Ishikawa (cell line): Measurements from ENCODE around the gene IBSP.

Experiments
- CEBPB ChIP-seq: IDR thresholded peaks from 2 replicates; pipeline ENCODE4 v1.6.1; 2012
- CREB1 ChIP-seq: IDR thresholded peaks from 2 replicates; pipeline ENCODE4 v1.6.1; 2012; ENCODE audit warnings: low read depth
- EGR1 ChIP-seq: IDR thresholded peaks from 2 replicates; pipeline ENCODE4 v1.6.1; 2012
- EP300 ChIP-seq: IDR thresholded peaks from 2 replicates; pipeline ENCODE4 v1.6.1; 2012; ENCODE audit warnings: borderline replicate concordance
- FOXM1 ChIP-seq: IDR thresholded peaks from 2 replicates; pipeline ENCODE4 v1.6.1; 2012; ENCODE audit warnings: low read depth, borderline replicate concordance
- MAX ChIP-seq: IDR thresholded peaks from 2 replicates; pipeline ENCODE4 v1.6.1; 2012
- NFIC ChIP-seq: IDR thresholded peaks from 2 replicates; pipeline ENCODE4 v1.6.1; 2012
- RAD21 ChIP-seq: IDR thresholded peaks from 2 replicates; pipeline ENCODE4 v1.6.1; 2012; ENCODE audit warnings: low read depth
- TAF1 ChIP-seq: IDR thresholded peaks from 2 replicates; pipeline ENCODE4 v1.6.1; 2012; ENCODE audit warnings: low read depth, mild to moderate bottlenecking
- TCF12 ChIP-seq: IDR thresholded peaks from 2 replicates; pipeline ENCODE4 v1.6.1; 2012; ENCODE audit warnings: low read depth
- TEAD4 ChIP-seq: IDR thresholded peaks from 2 replicates; pipeline ENCODE4 v1.6.1; 2012
- USF1 ChIP-seq: IDR thresholded peaks from 2 replicates; pipeline ENCODE4 v1.6.1; 2012
- YY1 ChIP-seq: IDR thresholded peaks from 2 replicates; pipeline ENCODE4 v1.6.1; 2012; ENCODE audit warnings: low read depth
- ZBTB7A ChIP-seq: IDR thresholded peaks from 2 replicates; pipeline ENCODE4 v1.6.1; 2012; ENCODE audit warnings: low read depth
- TF ChIP-seq, protein P1 (sequence below): IDR thresholded peaks from 2 replicates; pipeline ENCODE4 v1.6.1; 2012; ENCODE audit warnings: low read depth, mild to moderate bottlenecking

IBSP gene

GRCh38 chr4:87824352-87824751 lies 25.0 kb downstream of the IBSP start:
- no peak for TF ChIP-seq RAD21
- no peak for TF ChIP-seq USF1
- TF ChIP-seq TAF1, result no peak
- no peak for TF ChIP-seq NFIC

GRCh38 chr4:87832669-87833068 lies 33.3 kb downstream of the IBSP start, which contains the start of gene MEPE:
Gene MEPE (plus strand): TSS chr4:87832969. CDS start chr4:87834715, 1,746 bp downstream.
- TF ChIP-seq USF1 (no peak), EGR1 (no peak), EP300 (no peak), TEAD4 (no peak), YY1 (no peak), CEBPB (no peak), RAD21 (no peak), TAF1 (no peak), NFIC (no peak), FOXM1 (no peak), TCF12 (no peak), ZBTB7A (no peak), MAX (no peak), CREB1 (no peak)
- TF ChIP-seq, protein P1, sequence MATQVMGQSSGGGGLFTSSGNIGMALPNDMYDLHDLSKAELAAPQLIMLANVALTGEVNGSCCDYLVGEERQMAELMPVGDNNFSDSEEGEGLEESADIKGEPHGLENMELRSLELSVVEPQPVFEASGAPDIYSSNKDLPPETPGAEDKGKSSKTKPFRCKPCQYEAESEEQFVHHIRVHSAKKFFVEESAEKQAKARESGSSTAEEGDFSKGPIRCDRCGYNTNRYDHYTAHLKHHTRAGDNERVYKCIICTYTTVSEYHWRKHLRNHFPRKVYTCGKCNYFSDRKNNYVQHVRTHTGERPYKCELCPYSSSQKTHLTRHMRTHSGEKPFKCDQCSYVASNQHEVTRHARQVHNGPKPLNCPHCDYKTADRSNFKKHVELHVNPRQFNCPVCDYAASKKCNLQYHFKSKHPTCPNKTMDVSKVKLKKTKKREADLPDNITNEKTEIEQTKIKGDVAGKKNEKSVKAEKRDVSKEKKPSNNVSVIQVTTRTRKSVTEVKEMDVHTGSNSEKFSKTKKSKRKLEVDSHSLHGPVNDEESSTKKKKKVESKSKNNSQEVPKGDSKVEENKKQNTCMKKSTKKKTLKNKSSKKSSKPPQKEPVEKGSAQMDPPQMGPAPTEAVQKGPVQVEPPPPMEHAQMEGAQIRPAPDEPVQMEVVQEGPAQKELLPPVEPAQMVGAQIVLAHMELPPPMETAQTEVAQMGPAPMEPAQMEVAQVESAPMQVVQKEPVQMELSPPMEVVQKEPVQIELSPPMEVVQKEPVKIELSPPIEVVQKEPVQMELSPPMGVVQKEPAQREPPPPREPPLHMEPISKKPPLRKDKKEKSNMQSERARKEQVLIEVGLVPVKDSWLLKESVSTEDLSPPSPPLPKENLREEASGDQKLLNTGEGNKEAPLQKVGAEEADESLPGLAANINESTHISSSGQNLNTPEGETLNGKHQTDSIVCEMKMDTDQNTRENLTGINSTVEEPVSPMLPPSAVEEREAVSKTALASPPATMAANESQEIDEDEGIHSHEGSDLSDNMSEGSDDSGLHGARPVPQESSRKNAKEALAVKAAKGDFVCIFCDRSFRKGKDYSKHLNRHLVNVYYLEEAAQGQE, result no peak

DNA sequence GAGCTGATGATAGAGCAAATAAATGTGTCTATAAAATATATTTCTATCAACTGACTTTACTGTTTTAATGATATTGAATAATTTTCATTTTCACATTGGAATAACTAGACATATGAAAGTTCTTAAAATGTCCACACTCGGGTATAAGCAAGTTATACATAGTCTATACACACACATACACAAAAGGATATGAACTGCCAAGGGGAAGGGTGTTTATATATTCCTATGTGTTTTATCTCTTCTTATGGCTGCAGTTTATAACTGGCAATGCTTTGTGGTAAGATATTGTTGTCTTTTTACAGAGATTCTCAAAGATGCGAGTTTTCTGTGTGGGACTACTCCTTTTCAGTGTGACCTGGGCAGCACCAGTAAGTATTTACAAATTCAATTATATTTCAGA lies 35.0 kb downstream of the IBSP start:
- TF ChIP-seq TEAD4 (no peak), EGR1 (no peak), EP300 (no peak), MAX (no peak), RAD21 (no peak), YY1 (no peak), TAF1 (no peak), ZBTB7A (no peak), TCF12 (no peak)
- TF ChIP-seq, protein P1, result no peak

DNA sequence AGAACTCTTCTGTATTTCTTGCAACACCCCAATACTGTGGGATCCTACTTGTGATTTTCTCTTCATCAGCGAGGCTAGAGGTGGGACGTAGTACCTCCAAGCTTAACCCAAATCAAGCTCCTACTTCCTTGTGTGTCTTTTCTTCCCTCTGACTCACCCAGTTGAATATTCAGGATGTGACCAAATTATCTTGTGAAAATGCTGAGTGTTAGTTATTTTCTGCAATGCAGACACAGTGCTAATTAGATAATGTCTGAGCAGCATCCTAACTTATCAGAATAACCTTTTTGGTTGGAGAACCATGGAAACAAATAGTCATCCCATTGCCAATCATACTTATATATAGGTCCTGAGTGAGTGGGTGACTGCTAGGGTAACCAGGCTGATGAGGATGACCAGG lies 35.8 kb downstream of the IBSP start:
- no peak for TF ChIP-seq TAF1
- TF ChIP-seq TEAD4, result no peak
- no peak for TF ChIP-seq NFIC
- TF ChIP-seq EP300, result no peak
- TF ChIP-seq, protein P1, result no peak
- no peak for TF ChIP-seq YY1
- TF ChIP-seq ZBTB7A, result no peak

DNA sequence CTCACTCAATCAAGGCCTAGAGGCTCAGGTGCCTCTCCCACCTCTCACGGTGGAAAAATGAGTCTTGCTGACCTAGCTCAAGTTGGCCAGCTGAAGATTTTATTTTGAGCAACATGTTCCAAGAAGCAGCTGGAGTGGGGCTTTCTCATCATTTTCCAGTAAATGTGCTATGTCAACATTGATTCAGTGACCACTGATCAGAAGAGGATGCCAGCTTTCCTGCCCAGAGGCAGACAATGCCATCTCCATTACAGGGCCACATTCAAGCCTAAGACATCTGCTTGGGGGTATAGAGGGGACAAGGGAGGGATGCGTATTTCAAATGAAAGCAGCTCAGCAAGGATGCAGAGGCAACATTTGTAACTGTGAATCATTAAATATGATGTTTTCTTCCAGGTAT lies 36.4 kb downstream of the IBSP start:
- TF ChIP-seq USF1 (no peak), ZBTB7A (no peak), CREB1 (no peak), NFIC (no peak), YY1 (no peak), EP300 (no peak), RAD21 (no peak), TCF12 (no peak), TEAD4 (no peak), EGR1 (no peak), MAX (no peak)
- TF ChIP-seq, protein P1, result no peak
